HG02840 (cell line): ENCODE measurements around the gene SARM1.

Experiments used
- ATAC-seq: cut with Tn5 transposase; IDR thresholded peaks from one replicate; pipeline ENCODE4 v1.9.1; 2021; ENCODE audit warnings: mild to moderate bottlenecking, moderate library complexity, moderate number of reproducible peaks; ENCODE audit not compliant: unreplicated experiment, low FRiP score

Gene SARM1

DNA sequence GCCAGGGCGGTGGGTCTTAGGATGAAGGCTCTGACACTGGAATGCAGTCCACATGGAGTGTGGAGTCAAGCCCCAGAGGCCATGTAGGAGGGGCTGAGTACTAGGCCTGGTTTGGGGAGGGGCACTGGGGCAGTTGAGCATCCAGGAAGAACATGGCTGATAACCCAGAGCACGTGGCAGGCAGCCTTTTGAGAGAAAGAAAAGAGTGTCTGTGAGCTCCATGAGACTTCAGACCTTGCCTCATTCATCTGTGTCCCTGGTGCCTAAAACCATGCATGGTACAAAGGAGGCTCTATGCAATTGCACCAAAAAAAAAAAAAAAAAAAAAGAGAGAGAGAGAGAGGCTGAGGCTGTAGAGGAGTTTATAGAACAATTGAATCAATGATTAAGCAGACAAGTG is 19.9 kb downstream of the SARM1 start:
- ATAC-seq, result no peak

DNA sequence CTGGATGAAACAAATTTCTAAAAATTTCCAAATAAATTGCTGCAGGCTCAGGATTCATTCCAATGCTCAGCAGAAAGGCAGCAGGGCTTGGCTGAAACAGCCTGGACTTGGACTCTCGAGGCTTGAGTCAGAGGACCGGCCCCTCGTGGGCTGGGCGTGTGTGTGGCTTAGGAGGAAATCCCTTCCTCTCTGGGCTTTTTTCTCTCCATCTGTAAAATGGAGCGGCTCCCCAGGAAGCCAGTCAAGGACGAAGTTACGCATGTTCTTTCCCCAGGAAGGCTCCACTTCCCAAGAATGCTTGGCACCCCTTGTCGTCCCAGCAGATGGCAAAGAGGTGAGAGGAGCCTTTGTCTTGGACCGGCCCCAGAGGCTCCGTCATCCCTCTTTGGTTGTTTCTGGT is 21.0 kb downstream of the SARM1 start:
- no peak for ATAC-seq

GRCh38 chr17:28394337-28395116 is 23.0 kb downstream of the SARM1 start:
- ATAC-seq, result no peak

DNA sequence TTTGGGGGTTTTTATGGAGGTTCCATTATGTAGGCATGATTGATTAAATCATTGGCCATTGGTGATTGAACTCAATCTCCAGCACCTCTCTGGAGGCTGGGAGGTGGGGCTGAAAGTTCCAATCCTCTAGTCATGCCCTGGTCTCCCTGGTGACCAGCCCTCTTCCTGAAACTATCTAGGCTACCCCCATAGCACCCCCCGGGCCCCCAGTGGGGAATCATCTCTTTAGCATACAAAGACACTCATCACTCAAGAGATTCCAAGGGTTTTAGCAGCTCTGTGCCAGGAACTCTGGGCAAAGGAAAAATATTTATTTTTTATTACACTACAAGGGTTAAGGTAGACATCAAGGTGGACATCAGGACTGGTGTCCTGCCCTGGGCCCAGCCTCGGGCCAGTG is 23.9 kb downstream of the SARM1 start:
- ATAC-seq, result no peak

DNA sequence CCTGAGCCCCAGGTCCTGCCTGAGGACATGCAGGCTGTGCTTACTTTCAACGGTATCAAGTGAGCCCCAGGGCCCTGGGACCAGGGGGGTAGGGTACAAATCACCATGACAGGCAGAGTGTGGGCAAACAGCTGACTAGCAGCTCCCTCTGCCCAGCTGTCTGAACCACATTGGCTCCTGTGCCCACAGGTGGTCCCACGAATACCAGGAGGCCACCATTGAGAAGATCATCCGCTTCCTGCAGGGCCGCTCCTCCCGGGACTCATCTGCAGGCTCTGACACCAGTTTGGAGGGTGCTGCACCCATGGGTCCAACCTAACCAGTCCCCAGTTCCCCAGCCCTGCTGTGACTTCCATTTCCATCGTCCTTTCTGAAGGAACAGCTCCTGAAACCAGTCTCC is 24.5 kb downstream of the SARM1 start:
- ATAC-seq, result no peak

- ATAC-seq, result no peak
Measured at GRCh38 chr17:28396635-28397239, 25.2 kb downstream of the SARM1 start.

GRCh38 chr17:28397275-28397674 is 25.8 kb downstream of the SARM1 start:
- no peak for ATAC-seq

DNA sequence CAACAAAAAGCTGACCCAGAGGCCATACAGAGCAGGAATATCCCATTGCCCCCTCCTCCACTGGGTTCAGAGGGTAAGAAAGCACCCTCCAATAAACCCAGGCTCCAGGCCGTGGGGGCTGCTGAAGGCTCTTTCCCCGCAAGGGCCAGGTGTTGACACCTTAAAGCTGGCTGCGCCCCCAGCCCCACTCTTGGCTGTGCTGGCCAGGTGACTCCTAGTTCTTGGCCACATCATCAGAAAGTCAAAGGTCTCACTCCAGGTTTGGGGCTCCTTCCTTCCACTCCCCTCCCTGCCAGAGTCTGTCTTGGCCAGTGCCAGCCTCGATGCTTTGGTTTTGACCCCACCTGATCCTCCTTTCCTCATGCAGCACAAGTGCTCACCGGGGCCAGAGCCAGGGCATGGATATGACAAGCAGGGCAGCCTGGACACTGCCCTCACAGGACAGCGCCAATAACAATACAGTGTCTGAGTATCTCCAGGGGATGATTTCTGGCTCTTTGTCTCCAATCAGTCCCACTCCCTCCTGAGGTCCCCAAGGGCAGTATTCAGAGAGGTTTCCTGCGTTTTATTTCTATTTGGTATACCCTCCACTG is 26.3 kb downstream of the SARM1 start:
- no peak for ATAC-seq

GRCh38 chr17:28398280-28398981 is 26.9 kb downstream of the SARM1 start:
- ATAC-seq, result no peak

DNA sequence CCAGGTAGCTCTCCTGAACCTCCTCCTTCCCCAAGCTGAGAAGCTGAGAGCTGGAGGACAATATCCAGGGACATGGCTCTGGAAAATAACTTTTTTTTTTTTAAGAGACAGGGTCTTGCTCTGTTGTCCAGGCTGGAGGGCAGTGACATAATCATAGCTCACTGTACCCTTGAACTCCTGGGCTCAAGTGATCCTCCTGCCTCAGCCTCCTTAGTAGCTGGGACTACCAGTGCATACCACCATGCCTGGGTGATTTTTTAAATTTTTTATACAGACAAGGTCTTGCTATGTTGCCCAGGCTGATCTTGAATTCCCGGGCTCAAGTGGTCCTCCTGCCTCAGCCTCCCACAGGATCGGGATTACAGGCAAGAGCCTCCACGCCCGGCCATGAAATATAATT is 28.3 kb downstream of the SARM1 start:
- ATAC-seq, result no peak

DNA sequence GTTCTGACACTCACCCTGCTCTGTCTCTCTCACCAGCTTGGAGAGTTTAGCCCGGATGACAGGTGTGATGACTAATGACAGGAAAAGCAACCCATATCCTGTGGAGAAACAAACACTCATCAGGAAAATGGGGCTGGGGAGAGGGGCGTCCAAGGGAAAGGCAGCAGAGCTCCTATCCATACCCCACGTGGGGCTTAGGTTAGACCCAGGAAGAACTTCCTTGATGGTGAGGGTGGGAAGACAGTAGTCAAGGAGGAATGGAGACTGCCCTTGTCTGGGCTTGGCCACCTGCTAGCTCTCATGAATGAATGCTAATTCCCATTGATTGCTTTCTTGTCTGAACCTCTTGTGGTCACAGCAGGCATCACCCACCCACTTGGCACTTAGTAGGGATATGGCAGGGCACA is 30.7 kb downstream of the SARM1 start:
- ATAC-seq, result no peak

- ATAC-seq, result no peak
Measured at GRCh38 chr17:28402844-28403243, 31.4 kb downstream of the SARM1 start.

- ATAC-seq, result no peak
Measured at GRCh38 chr17:28404007-28404406, 32.5 kb downstream of the SARM1 start.

GRCh38 chr17:28404461-28404811 is 32.9 kb downstream of the SARM1 start:
- no peak for ATAC-seq

GRCh38 chr17:28404812-28405570 is 33.5 kb downstream of the SARM1 start:
- no peak for ATAC-seq

DNA sequence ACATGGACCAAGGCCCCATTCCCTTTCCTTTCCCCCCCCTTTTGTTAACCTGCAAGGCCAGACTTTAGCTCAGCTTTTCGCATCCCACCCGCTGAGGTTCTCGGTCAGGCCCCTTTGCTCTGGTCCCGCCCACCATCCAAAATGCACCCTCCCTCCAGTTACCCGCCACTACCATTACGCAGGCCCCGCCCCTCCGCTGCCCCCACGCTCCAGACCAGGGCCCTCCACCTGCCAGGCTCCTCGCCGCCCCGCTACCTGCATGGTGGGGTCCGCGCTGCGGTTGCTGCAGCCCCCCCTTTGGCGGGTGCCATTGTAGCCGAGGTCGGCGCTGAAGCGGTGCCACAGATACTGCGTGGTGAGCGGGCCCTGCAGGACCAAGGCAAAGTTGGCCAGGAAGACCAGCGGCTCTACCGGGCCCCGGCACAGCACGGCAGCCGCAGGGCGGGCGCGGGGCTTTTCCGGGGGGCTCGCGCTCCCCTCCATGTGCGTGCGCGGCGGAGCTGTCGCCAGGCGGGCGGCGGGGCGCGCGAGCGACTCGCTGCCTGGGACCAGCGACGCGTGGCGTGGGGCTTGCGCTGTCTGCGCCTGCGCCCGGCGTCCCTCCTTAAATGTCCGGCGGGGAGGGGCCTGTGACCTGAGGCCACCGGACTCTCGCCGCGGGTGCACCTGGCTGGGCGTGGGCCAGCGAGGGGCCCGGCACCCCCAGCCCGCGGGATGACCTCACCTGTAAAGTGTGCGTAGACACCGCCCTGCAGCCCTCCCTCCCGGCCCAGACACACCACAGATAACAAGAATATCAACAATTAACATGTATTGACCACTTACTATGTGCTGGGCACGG is 34.4 kb downstream of the SARM1 start, which contains the start of gene SLC46A1:
Gene SLC46A1, minus strand, starts transcription at position 581 of the 841 bp plus-strand sequence. Its CDS starts 98 bp downstream, at position 483.
- no peak for ATAC-seq

- no peak for ATAC-seq
Measured at GRCh38 chr17:28406473-28406814, 35.0 kb downstream of the SARM1 start.

GRCh38 chr17:28407130-28407973 is 35.9 kb downstream of the SARM1 start:
- no peak for ATAC-seq

DNA sequence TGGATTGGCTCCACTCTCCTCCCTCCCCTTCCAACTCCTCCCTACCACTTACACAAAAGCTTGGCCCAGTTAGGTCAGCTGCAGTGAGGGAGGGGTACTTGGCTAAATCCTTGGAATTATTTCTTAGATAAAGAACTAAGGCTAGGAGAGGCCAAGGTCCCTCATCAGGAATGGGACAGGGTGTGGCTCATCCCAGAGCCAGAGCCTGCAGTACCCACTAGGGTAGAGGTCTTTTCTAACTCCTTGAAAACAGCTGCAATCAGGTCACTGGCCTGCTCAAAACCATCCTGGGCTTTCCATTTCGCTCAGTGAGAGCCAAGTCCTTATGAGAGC is 36.4 kb downstream of the SARM1 start:
- ATAC-seq, result no peak
